Mesenchymal stem cell (in vitro differentiated cells and primary cell): ENCODE results near the gene AOPEP.

Experiments
- DNase-seq: peaks from one replicate; pipeline ENCODE4 v3.0.0-alpha.2; 2013
- H2AFZ ChIP-seq: one replicate; pipeline ENCODE4 v1.6.1; 2013; ENCODE audit warnings: low read depth, mild to moderate bottlenecking, control low read depth, inconsistent platforms, low read length, moderate library complexity
- H2AK5ac ChIP-seq: 2 replicates; pipeline ENCODE4 v1.6.1; 2013; ENCODE audit warnings: low read length, moderate library complexity, mild to moderate bottlenecking, inconsistent platforms; ENCODE audit not compliant: severe bottlenecking
- H2BK120ac ChIP-seq: one replicate; pipeline ENCODE4 v1.6.1; 2013; ENCODE audit warnings: low read depth, mild to moderate bottlenecking, inconsistent platforms, low read length, moderate library complexity
- H2BK12ac ChIP-seq, 2 experiments: one replicate each; pipeline ENCODE4 v1.6.1; 2013; ENCODE audit warnings: inconsistent platforms in 2 of 2, low read length in 2 of 2, mild to moderate bottlenecking in 2 of 2, moderate library complexity in 2 of 2, control low read depth in 1 of 2
- H2BK15ac ChIP-seq: one replicate; pipeline ENCODE4 v1.6.1; 2013; ENCODE audit warnings: mild to moderate bottlenecking, low read depth, inconsistent platforms; ENCODE audit not compliant: poor library complexity, severe bottlenecking
- H2BK5ac ChIP-seq: 2 replicates; pipeline ENCODE4 v1.6.1; 2013; ENCODE audit warnings: low read depth, mild to moderate bottlenecking, low read length, control low read depth, inconsistent platforms; ENCODE audit not compliant: poor library complexity, severe bottlenecking
- H3K14ac ChIP-seq, 2 experiments: one replicate each; pipeline ENCODE4 v1.6.1; 2013; ENCODE audit warnings: inconsistent platforms in 2 of 2, low read length in 2 of 2, control low read depth in 1 of 2, mild to moderate bottlenecking in 1 of 2, moderate library complexity in 1 of 2
- H3K18ac ChIP-seq, 2 experiments: one replicate each; pipeline ENCODE4 v1.6.1; 2013; ENCODE audit warnings: inconsistent platforms in 2 of 2, low read length in 2 of 2, control low read depth in 1 of 2, low read depth in 1 of 2, mild to moderate bottlenecking in 1 of 2
- H3K23ac ChIP-seq, 2 experiments: one replicate each; pipeline ENCODE4 v1.6.1; 2013; ENCODE audit warnings: inconsistent platforms in 2 of 2, low read length in 2 of 2, mild to moderate bottlenecking in 2 of 2, moderate library complexity in 2 of 2, control low read depth in 1 of 2
- H3K27ac ChIP-seq: 2 replicates; pipeline ENCODE4 v1.5.1; 2013; ENCODE audit warnings: mild to moderate bottlenecking, moderate library complexity, low read length, control low read depth, inconsistent platforms; ENCODE audit not compliant: poor library complexity, severe bottlenecking
- H3K27me3 ChIP-seq, 2 experiments: 2 replicates each; pipeline versions ENCODE4 v1.6.1 to v1.7.0; 2013; ENCODE audit warnings: low read length in 2 of 2, mild to moderate bottlenecking in 2 of 2, moderate library complexity in 2 of 2, control low read depth in 1 of 2, inconsistent platforms in 1 of 2; ENCODE audit not compliant: control insufficient read depth in 1 of 2, insufficient read depth in 1 of 2
- H3K36me3 ChIP-seq, 2 experiments: 2 replicates each; pipeline versions ENCODE4 v1.6.1 to v1.7.0; 2013; ENCODE audit warnings: low read length in 2 of 2, control low read depth in 1 of 2, inconsistent platforms in 1 of 2, low read depth in 1 of 2, mild to moderate bottlenecking in 1 of 2; ENCODE audit not compliant: insufficient read depth in 2 of 2, control insufficient read depth in 1 of 2
- H3K4ac ChIP-seq, 2 experiments: one replicate each; pipeline ENCODE4 v1.6.1; 2013; ENCODE audit warnings: inconsistent platforms in 2 of 2, low read length in 2 of 2, mild to moderate bottlenecking in 2 of 2, moderate library complexity in 2 of 2, control low read depth in 1 of 2, low read depth in 1 of 2
- H3K4me1 ChIP-seq: 2 replicates; pipeline ENCODE4 v1.6.1; 2013; ENCODE audit warnings: low read depth, low read length, control low read depth; ENCODE audit not compliant: control insufficient read depth, insufficient read depth
- H3K4me2 ChIP-seq: 2 replicates; pipeline ENCODE4 v1.6.1; 2013; ENCODE audit warnings: low read length, mild to moderate bottlenecking, inconsistent platforms; ENCODE audit not compliant: poor library complexity, severe bottlenecking
- H3K4me3 ChIP-seq, 2 experiments: 2 replicates each; pipeline versions ENCODE4 v1.5.1 to v1.7.0; 2013; ENCODE audit warnings: low read length in 2 of 2, mild to moderate bottlenecking in 2 of 2, control low read depth in 1 of 2, low read depth in 1 of 2; ENCODE audit not compliant: insufficient read depth in 1 of 2
- H3K79me1 ChIP-seq: replicated peaks from 2 replicates; pipeline ENCODE4 v1.6.1; 2013; ENCODE audit warnings: mild to moderate bottlenecking, control low read depth, low read length, inconsistent platforms; ENCODE audit not compliant: poor library complexity, severe bottlenecking
- H3K9ac ChIP-seq: 2 replicates; pipeline ENCODE4 v1.7.0; 2013; ENCODE audit warnings: mild to moderate bottlenecking, low read length, moderate library complexity
- H3K9me3 ChIP-seq: 2 replicates; pipeline ENCODE4 v1.7.0; 2013; ENCODE audit warnings: mild to moderate bottlenecking, low read length; ENCODE audit not compliant: control insufficient read depth
- H4K8ac ChIP-seq: one replicate; pipeline ENCODE4 v1.6.1; 2013; ENCODE audit warnings: inconsistent platforms, mild to moderate bottlenecking, low read length, moderate library complexity
- H4K91ac ChIP-seq: one replicate; pipeline ENCODE4 v1.6.1; 2013; ENCODE audit warnings: mild to moderate bottlenecking, low read length, inconsistent platforms
- WGBS: methylation state at CpG from one replicate; pipeline ENCODE4 v1.1.7; 2013; ENCODE audit warnings: mixed read lengths; 5-methylcytosine and 5-hydroxymethylcytosine counted together

The AOPEP gene

GRCh38 chr9:94951324-94952135 is 225.0 kb downstream of the AOPEP start:
- H3K9me3 ChIP-seq = no peaks in the 10 kb centered on the region
- H2BK5ac ChIP-seq = no peak overlapping the region
- DNase-seq = no peak
- no peak overlapping the region for H4K8ac ChIP-seq
- H3K4ac ChIP-seq = no peak overlapping the region
- peak overlapping the region; percentile 70 for H2AK5ac ChIP-seq
- H2BK12ac ChIP-seq = no peak overlapping the region
- peaks cover 22% of the 10 kb centered on the region for H3K4me1 ChIP-seq
- H3K9ac ChIP-seq = no peak overlapping the region
- H3K23ac ChIP-seq = no peak overlapping the region
- no peak overlapping the region for H3K4me3 ChIP-seq
- H4K91ac ChIP-seq = no peak overlapping the region
- no peak overlapping the region for H3K18ac ChIP-seq
- peaks cover 0 to 13% of the 10 kb centered on the region in 2 experiments for H3K36me3 ChIP-seq
- WGBS = 91% methylated on average over 4 of the region's 5 CpGs
- peaks cover 4% of the 10 kb centered on the region for H3K79me1 ChIP-seq
- H3K27me3 ChIP-seq = no peaks in the 10 kb centered on the region
- H2BK120ac ChIP-seq = no peak overlapping the region
- peak overlapping the region; percentile 63 for H3K27ac ChIP-seq
- no peak overlapping the region for H3K14ac ChIP-seq
- no peak overlapping the region for H2AFZ ChIP-seq
- no peak overlapping the region for H3K4me2 ChIP-seq
- no peak overlapping the region for H2BK15ac ChIP-seq

GRCh38 chr9:94952565-94953373 is 226.3 kb downstream of the AOPEP start:
- 83% methylated on average over 7 of the region's 8 CpGs for WGBS
- DNase-seq = no peak
- peak overlapping the region; percentile 55 for H3K27ac ChIP-seq

GRCh38 chr9:94956731-94957130 is 230.2 kb downstream of the AOPEP start:
- no peak overlapping the region for H4K91ac ChIP-seq

More at GRCh38 chr9:94952565-94953373, 226.3 kb downstream of the AOPEP start:
- no peak overlapping the region for H3K4me2 ChIP-seq
- no peaks in the 10 kb centered on the region for H3K9me3 ChIP-seq
- H3K36me3 ChIP-seq = peaks cover 0 to 18% of the 10 kb centered on the region in 2 experiments
- no peaks in the 10 kb centered on the region for H3K27me3 ChIP-seq
- no peak overlapping the region for H2BK120ac ChIP-seq
- H3K79me1 ChIP-seq = peaks cover 2% of the 10 kb centered on the region
- no peak overlapping the region for H4K91ac ChIP-seq
- H3K23ac ChIP-seq = no peak overlapping the region
- H3K4me1 ChIP-seq = peaks cover 20% of the 10 kb centered on the region
- H2AK5ac ChIP-seq = peak overlapping the region; percentile 77
- no peak overlapping the region for H2BK15ac ChIP-seq
- H2BK12ac ChIP-seq = peak overlapping the region in 1 of 2 experiments; percentile 7
- peak overlapping the region in 1 of 2 experiments; percentile 18 for H3K18ac ChIP-seq
- H2AFZ ChIP-seq = no peak overlapping the region
- peak overlapping the region in 1 of 2 experiments; percentile 12 for H3K4ac ChIP-seq
- peak overlapping the region; percentile 27 for H4K8ac ChIP-seq
- no peak overlapping the region for H3K4me3 ChIP-seq
- no peak overlapping the region for H3K14ac ChIP-seq
- no peak overlapping the region for H2BK5ac ChIP-seq
- H3K9ac ChIP-seq = peak overlapping the region; percentile 62

DNA sequence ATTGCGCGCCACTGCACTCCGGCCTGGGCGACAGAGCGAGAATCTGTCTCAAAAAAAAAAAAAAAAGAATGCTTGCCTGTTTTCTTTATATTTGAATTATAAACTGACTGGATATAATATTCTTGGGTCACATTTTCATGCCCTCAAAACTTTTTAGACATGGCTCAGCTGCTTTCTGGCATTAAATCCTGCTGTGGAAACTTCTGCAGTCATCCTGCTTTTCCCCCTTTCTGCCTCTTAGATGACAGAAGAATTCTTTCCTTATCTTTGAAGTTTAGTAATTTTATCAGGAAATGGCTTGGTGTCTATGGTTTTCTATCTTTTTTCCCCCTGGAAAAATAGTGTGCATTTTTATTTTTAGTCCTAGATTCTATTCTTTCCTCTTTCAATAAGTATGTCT is 234.5 kb downstream of the AOPEP start:
- Histone ChIP-seq H3K27me3 (no peaks in the 10 kb centered on the region), H2BK5ac (no peak overlapping the region), H3K27ac (no peak overlapping the region), H4K8ac (no peak overlapping the region), H3K4me3 (no peak overlapping the region), H3K9me3 (no peaks in the 10 kb centered on the region), H4K91ac (no peak overlapping the region), H2BK15ac (no peak overlapping the region), H3K14ac (no peak overlapping the region), H2BK12ac (no peak overlapping the region), H2AFZ (no peak overlapping the region), H2BK120ac (no peak overlapping the region), H3K18ac (no peak overlapping the region), H3K4me2 (no peak overlapping the region), H3K36me3 (peaks cover 0 to 15% of the 10 kb centered on the region in 2 experiments), H3K9ac (no peak overlapping the region), H2AK5ac (no peak overlapping the region), H3K23ac (no peak overlapping the region), H3K4me1 (no peaks in the 10 kb centered on the region), H3K79me1 (peaks cover 2% of the 10 kb centered on the region), H3K4ac (no peak overlapping the region)
- no CpG with 5 or more reads among the region's 5 CpGs for WGBS
- DNase-seq = no peak

More at GRCh38 chr9:94956731-94957130, 230.2 kb downstream of the AOPEP start:
- H3K23ac ChIP-seq = no peak overlapping the region
- H2BK5ac ChIP-seq = no peak overlapping the region
- H3K27ac ChIP-seq = no peak overlapping the region
- H3K9me3 ChIP-seq = no peaks in the 10 kb centered on the region
- no peak overlapping the region for H2BK12ac ChIP-seq
- H3K27me3 ChIP-seq = no peaks in the 10 kb centered on the region
- H2AFZ ChIP-seq = no peak overlapping the region
- no peak overlapping the region for H3K4me2 ChIP-seq
- WGBS = 100% methylated on average over 3 of the region's 5 CpGs
- H3K18ac ChIP-seq = no peak overlapping the region
- H3K79me1 ChIP-seq = peaks cover 3% of the 10 kb centered on the region
- no peak overlapping the region for H4K8ac ChIP-seq
- H3K36me3 ChIP-seq = peaks cover 0 to 22% of the 10 kb centered on the region in 2 experiments
- no peak for DNase-seq
- H3K4ac ChIP-seq = no peak overlapping the region
- no peak overlapping the region for H2AK5ac ChIP-seq
- peaks cover 7% of the 10 kb centered on the region for H3K4me1 ChIP-seq
- no peak overlapping the region for H2BK120ac ChIP-seq
- no peak overlapping the region for H2BK15ac ChIP-seq
- no peak overlapping the region for H3K14ac ChIP-seq
- no peak overlapping the region for H3K9ac ChIP-seq
- no peak overlapping the region for H3K4me3 ChIP-seq
